A204.1 (cell line): ENCODE results near the gene CHAD.
"Not testable (repeated sequence)": the region's sequence is repeated elsewhere in the genome, so short reads cannot be mapped to it uniquely, and the experiment has no call there.

Experiments used
- FAIRE-seq: peaks from 2 replicates; lab custom pipeline; 2012; peaks lifted over from hg19 to GRCh38; lab: Jason Lieb, UNC

Gene CHAD

DNA sequence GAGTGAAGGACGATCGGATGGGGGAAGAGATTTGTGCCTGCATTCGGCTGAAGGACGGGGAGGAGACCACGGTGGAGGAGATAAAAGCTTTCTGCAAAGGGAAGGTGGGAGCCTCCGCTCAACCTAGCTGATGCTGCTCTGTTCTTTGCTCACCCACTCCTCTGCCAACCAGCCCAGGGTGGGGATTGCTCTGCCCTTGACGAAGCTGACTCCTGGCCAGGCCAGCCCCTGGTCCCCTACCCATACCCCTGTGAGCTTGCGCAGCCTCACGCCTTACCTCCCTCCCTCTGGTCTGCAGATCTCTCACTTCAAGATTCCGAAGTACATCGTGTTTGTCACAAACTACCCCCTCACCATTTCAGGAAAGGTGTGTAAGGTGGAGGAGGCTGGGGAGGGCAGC, 5.2 kb upstream of the CHAD start:
- no peak for FAIRE-seq

GRCh38 chr17:50472761-50473161, 4.1 kb upstream of the CHAD start:
- FAIRE-seq = not testable (repeated sequence)

- no peak for FAIRE-seq
Measured at GRCh38 chr17:50472286-50472685, 3.6 kb upstream of the CHAD start.

- no peak for FAIRE-seq
Measured at GRCh38 chr17:50471009-50471905, 2.6 kb upstream of the CHAD start.

- FAIRE-seq = no peak
Measured at GRCh38 chr17:50470426-50470825, 1.7 kb upstream of the CHAD start.

- FAIRE-seq = no peak
Measured at GRCh38 chr17:50469671-50470305, 1.1 kb upstream of the CHAD start.

- FAIRE-seq = no peak
Measured at GRCh38 chr17:50469208-50469605, 527 bp upstream of the CHAD start.

- FAIRE-seq = no peak
Measured at GRCh38 chr17:50467855-50468303, 801 bp downstream of the CHAD start.

DNA sequence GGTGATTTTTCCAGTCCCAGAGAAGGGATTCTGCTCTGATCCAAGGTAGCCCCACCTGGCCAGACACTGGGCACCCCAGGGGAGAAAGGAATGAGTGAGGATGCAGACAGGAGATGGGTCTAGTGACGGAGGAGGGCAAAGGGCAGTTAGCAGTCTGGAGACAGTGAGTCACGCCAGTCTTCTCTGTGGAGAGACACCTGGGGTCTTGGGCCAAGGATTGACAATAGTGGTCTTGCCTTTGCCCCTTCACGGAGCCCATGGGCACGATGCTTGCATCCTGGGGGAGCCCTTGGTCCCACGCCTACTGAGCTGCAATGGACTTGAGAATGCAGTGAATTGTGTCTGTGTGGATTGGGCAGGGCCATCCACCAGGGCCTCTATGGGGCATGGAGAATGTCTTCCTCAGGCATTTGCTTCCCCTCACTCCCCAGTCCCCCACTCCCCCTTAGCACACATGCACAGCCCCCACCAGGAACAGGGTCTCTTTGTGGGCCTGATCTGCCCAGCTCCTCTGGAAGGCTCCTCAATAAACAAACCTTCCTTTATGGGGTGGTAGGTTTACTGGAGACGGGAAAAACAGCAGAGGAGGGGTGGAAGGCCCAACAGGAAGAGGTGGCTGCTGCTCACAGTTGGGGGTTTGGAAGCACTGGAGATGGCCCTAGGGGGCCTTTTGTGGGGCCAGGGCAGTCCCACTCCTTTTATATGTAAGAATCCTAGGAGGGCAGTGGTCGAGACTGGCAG, 1.4 kb downstream of the CHAD start:
- no peak for FAIRE-seq

DNA sequence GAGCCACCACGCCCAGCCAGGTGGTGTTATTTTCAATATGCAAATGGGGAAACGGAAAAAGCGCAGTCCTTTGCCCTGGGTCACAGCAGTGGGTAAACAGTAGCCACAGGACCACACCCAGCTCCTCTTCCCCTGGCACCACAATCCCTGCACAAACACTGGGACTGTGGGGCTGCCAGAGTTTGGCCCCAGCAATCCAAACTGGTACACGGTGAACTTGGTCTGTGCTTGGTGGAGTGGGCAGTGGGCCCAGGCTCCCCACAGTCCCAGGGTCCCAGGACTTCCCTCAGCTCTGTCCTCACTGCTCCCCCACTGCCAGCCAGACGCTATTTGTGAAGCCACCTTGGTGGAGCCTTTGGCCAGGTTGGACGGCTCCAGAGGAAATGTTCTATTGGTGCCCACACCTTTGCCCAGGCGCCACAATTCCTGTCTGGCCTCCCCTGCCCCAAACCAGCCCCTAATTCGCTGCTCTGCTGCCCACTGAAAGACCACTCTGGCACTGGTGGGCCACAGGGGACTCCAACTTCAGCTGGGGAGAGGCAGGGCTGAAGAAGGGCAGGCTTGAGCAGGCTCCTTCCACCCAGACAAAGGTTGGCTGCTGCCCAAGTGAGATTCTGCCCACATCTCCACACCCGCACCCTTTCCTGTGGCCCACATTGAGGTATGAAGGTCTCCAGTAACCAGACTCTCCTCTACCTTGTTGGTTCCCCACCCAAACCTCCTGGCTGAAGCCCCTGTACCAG, 2.1 kb downstream of the CHAD start:
- FAIRE-seq = no peak

DNA sequence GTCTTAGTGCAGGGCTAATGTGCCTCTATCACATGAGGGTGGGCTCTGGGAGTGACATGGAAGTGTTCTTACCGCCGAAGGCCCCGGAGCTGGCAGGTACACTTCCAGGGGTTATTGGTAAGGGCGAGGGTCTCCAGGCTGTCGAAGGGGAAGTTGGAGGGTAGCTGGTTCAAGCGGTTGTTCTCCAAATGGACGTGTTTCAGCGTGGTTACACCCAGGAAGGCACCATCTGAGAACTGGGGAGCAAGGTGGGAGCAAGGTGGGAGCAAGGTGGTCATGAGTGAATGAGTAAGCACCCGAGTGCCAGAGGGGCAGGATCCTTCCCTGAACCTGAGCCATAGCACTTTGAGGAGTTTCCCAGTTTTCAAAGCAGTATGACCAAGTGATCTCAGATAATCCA, 3.0 kb downstream of the CHAD start:
- FAIRE-seq = no peak

- FAIRE-seq = no peak
Measured at GRCh38 chr17:50465171-50465570, 3.5 kb downstream of the CHAD start.

- no peak for FAIRE-seq
Measured at GRCh38 chr17:50464736-50465135, 3.9 kb downstream of the CHAD start.

- FAIRE-seq = no peak
Measured at GRCh38 chr17:50464121-50464520, 4.6 kb downstream of the CHAD start.

- no peak for FAIRE-seq
Measured at GRCh38 chr17:50462446-50462845, 6.2 kb downstream of the CHAD start.

DNA sequence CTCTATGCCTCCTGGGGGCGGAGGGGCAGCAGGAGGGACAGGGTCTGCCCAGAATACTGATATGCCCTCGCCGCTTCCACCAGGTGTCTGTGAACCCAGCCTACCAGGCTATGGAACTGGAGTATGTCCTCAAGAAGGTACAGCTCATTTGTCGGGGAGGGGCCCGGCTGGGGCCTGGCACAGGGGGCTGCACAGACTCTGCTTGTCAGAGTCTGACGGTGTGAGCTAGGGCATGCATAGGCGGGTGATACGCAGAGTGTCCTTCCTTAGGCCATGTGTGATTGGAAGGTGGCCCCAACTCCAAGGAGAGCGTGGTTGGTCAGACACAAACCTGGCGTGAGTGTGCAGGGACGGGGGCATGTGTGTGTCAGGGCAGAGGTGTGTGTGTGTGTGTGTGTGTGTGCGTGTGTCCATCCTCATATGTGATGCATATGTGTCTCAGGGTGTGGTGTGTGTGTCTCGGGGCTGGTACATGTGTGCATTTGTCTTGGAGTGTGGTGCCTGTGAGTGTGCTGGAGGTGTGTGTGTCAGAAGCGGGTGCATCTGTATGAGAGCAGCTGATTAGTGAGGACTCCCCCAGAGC, 7.0 kb downstream of the CHAD start:
- no peak for FAIRE-seq

GRCh38 chr17:50460831-50461526, 7.7 kb downstream of the CHAD start:
- no peak for FAIRE-seq

- FAIRE-seq = no peak
Measured at GRCh38 chr17:50459756-50460155, 8.9 kb downstream of the CHAD start.

DNA sequence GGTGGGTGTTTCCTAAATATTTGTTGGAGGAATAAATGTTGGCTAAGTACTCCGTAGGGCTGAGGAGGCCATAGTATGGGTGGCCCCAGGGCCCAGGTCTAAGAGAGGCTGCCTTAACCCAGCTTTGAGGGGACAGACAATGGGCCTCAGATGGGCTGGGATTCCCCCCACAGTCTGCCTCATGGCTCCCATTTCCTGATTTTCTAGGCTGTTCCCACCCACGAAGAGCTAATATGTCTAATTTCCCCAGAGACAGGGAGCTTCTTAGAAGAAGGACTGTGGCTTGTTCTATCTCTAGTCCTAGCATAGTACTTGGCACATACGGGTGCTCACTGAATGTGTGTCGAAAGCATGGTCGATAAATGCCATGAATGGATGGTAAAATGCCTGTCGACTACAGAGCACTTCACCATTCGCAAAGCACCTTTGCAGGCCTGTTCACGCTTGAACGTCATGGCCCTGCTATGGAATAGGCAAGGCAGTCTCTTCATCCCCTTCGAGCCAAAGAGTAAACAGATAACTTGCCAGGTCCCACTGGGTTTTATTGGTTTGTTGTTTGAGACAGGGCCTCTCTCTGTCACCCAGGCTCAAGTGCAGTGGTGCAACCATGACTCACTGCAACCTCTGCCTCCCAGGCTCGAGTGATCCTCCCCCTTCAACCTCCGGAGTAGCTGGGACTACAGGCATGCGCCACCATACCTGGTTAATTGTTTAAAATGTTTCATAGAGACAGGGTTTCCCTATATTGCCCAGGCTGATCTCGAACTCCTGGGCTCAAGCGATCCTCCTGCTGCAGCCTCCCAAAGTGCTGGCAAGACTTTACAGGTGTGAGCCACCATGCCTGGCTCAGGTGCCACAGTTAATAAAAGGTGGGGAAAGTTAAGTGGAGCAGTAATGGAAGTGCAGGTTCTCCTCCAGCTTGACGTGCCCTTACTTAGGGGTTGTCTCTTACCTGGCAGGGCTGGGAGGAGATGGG, 9.7 kb downstream of the CHAD start:
- no peak for FAIRE-seq

DNA sequence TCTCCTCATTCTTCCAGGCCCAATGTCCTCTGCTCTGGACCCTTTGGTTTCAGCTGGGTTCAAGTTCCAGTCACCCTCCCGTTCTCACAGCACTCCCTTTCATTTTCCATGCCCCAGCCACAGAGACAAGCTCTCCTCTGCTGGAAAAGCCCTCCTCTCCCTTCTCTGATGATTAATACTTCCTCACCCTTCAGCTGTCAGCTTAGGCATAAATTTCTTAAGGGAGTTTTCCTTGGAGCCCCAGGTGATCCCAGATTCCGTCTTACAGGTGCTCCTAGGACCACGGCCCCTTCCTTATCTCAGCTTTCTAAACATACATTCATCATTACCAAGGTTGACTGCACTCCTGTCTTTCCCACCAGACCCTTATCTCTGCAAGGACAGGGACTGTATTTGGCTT, 10.4 kb downstream of the CHAD start:
- no peak for FAIRE-seq
